HepG2 (cell line): ENCODE data around the gene CDC6. TPM values are rescaled to one million over a fixed set of nuclear protein-coding genes. Genes with fewer than 3 reads are reported as not detected.

ENCODE experiments used
- ATAC-seq: fragments of 200-7000 bp; cut with Tn5 transposase; 3 replicates; pipeline ENCODE4 v1.9.1; 2020; ENCODE audit warnings: mild to moderate bottlenecking, moderate library complexity
- BruUV-seq: library from RNA; stranded (reverse); fragments of 400-500 nt; replicated peaks from 2 replicates; lab custom pipeline; 2021; lab: Mats Ljungman, UMichigan
- CTCF ChIA-PET: fragments of 300-600 bp; formaldehyde crosslinking; extraction: SDS; loops from one replicate; lab custom pipeline; 2021; ENCODE audit warnings: low total read pairs, inconsistent platforms, low intra/inter-chr PET ratio; lab: Yijun Ruan, JAX
- POLR2A ChIA-PET: fragments of 350-600 bp; sonication (Branson Sonifier 250); formaldehyde crosslinking; loops from one replicate; lab custom pipeline; 2020; ENCODE audit warnings: antibody characterized with exemption, inconsistent platforms; lab: Yijun Ruan, JAX
- DNase-seq: peaks from one replicate; pipeline ENCODE4 v3.0.0-alpha.2; 2015; ENCODE audit warnings: low spot score
- FAIRE-seq: peaks from 3 replicates; lab custom pipeline; 2011; peaks lifted over from hg19 to GRCh38; lab: Jason Lieb, UNC
- H2AFZ ChIP-seq: one replicate; pipeline ENCODE4 v1.6.1; 2011; ENCODE audit warnings: low read length, inconsistent platforms
- H3K27ac ChIP-seq: fragments of 300-600 bp; 3 replicates; pipeline ENCODE4 v1.8.0; 2011; ENCODE audit warnings: mixed run types, mild to moderate bottlenecking, mixed read lengths, low read length, inconsistent platforms; ENCODE audit not compliant: insufficient read depth; ENCODE audit errors: extremely low read length
- H3K27me3 ChIP-seq, 2 experiments: fragments of 200-600 bp in 1 of 2; 2 replicates in 1 of 2; 3 replicates in 1 of 2; pipeline versions ENCODE4 v1.6.0 to v1.8.0; 2011; ENCODE audit warnings: low read length in 2 of 2, mild to moderate bottlenecking in 2 of 2, moderate library complexity in 2 of 2, inconsistent platforms in 1 of 2; ENCODE audit not compliant: insufficient read depth in 2 of 2, control insufficient read depth in 1 of 2
- H3K36me3 ChIP-seq, 2 experiments: fragments of 200-600 bp in 1 of 2; replicated peaks in 1 of 2; 2 replicates in 1 of 2; 3 replicates in 1 of 2; pipeline versions ENCODE4 v1.5.1 to v1.8.0; 2011; ENCODE audit warnings: low read length in 2 of 2, inconsistent platforms in 1 of 2; ENCODE audit not compliant: insufficient read depth in 2 of 2, control insufficient read depth in 1 of 2
- H3K4me1 ChIP-seq: 2 replicates; pipeline ENCODE4 v1.5.1; 2012; ENCODE audit warnings: low read length, inconsistent platforms; ENCODE audit not compliant: insufficient read depth
- H3K4me2 ChIP-seq: 2 replicates; pipeline ENCODE4 v1.6.0; 2011; ENCODE audit warnings: low read depth, low read length, inconsistent platforms
- H3K4me3 ChIP-seq, 3 experiments: fragments of 200-600 bp in 1 of 3; sonication (generic), shearing (Covaris generic) in 1 of 3; replicated peaks in 1 of 3; 2 replicates each; pipeline ENCODE4 v1.5.1; 2011 to 2016; ENCODE audit warnings: low read length in 3 of 3, inconsistent platforms in 2 of 3, low read depth in 2 of 3, mild to moderate bottlenecking in 2 of 3, control low read depth in 1 of 3, mixed read lengths in 1 of 3; ENCODE audit not compliant: insufficient read depth in 1 of 3
- H3K79me2 ChIP-seq: one replicate; pipeline ENCODE4 v1.6.1; 2011; ENCODE audit warnings: low read length, inconsistent platforms; ENCODE audit not compliant: insufficient read depth
- H3K9ac ChIP-seq: 2 replicates; pipeline ENCODE4 v1.6.0; 2011; ENCODE audit warnings: mild to moderate bottlenecking, low read depth, low read length, inconsistent platforms; ENCODE audit not compliant: insufficient read depth
- H3K9me3 ChIP-seq: 2 replicates; pipeline ENCODE4 v1.5.1; 2012; ENCODE audit warnings: mild to moderate bottlenecking, low read length
- H4K20me1 ChIP-seq: 2 replicates; pipeline ENCODE4 v1.6.0; 2011; ENCODE audit warnings: inconsistent platforms, mild to moderate bottlenecking, low read length, moderate library complexity; ENCODE audit not compliant: insufficient read depth
- HMG20B ChIP-seq: conservative IDR thresholded peaks from 2 replicates; pipeline ENCODE4 v1.6.1; 2016; ENCODE audit warnings: missing genetic modification reagents, missing compliant biosample characterization
- HNRNPH1 ChIP-seq: fragments of 200-400 bp; formaldehyde crosslinking; optimal IDR thresholded peaks from 2 replicates; pipeline ENCODE3; 2017; ENCODE audit warnings: mild to moderate bottlenecking, low read depth, low read length
- KDM5B ChIP-seq: sonication (generic); formaldehyde crosslinking; IDR thresholded peaks from 2 replicates; pipeline ENCODE4 v1.4.0; 2020; ENCODE audit warnings: missing genetic modification reagents, mild to moderate bottlenecking, borderline replicate concordance
- NONO ChIP-seq, 2 experiments: fragments of 450-650 bp in 1 of 2; sonication (generic) in 1 of 2; formaldehyde crosslinking in 1 of 2; IDR thresholded peaks in 1 of 2; conservative IDR thresholded peaks in 1 of 2; 2 replicates each; pipeline versions ENCODE4 v1.6.1 to v1.8.0; 2017 to 2022; ENCODE audit warnings: mild to moderate bottlenecking in 1 of 2, missing genetic modification reagents in 1 of 2, moderate library complexity in 1 of 2
- PAF1 ChIP-seq: IDR thresholded peaks from 2 replicates; pipeline ENCODE4 v1.6.1; 2016; ENCODE audit warnings: missing genetic modification reagents, missing compliant biosample characterization
- SETDB1 ChIP-seq: sonication (generic); formaldehyde crosslinking; IDR thresholded peaks from 2 replicates; pipeline ENCODE4 v1.5.1; 2020; ENCODE audit warnings: missing genetic modification reagents, mild to moderate bottlenecking, borderline replicate concordance
- SOX5 ChIP-seq: IDR thresholded peaks from 2 replicates; pipeline ENCODE4 v1.6.1; 2016; ENCODE audit warnings: borderline replicate concordance
- TEAD3 ChIP-seq: optimal IDR thresholded peaks from 2 replicates; pipeline ENCODE3; 2016; ENCODE audit warnings: borderline replicate concordance
- ZFP82 ChIP-seq: sonication (generic); formaldehyde crosslinking; IDR thresholded peaks from 2 replicates; pipeline ENCODE4 v1.5.1; 2020; ENCODE audit warnings: mild to moderate bottlenecking, missing genetic modification reagents, borderline replicate concordance
- ZFX ChIP-seq: sonication (generic); formaldehyde crosslinking; IDR thresholded peaks from 2 replicates; pipeline ENCODE4 v1.4.0; 2020; ENCODE audit warnings: mild to moderate bottlenecking, low read depth, missing genetic modification reagents, moderate library complexity
- ZNF180 ChIP-seq: sonication (generic); formaldehyde crosslinking; IDR thresholded peaks from 2 replicates; pipeline ENCODE4 v1.4.0; 2020; ENCODE audit warnings: low read depth, missing genetic modification reagents, borderline replicate concordance
- ZNF318 ChIP-seq: sonication (generic); formaldehyde crosslinking; IDR thresholded peaks from 2 replicates; pipeline ENCODE4 v1.4.0; 2020; ENCODE audit warnings: mild to moderate bottlenecking, missing genetic modification reagents
- ZNF597 ChIP-seq: sonication (generic); formaldehyde crosslinking; IDR thresholded peaks from 2 replicates; pipeline ENCODE4 v1.5.0; 2020; ENCODE audit warnings: missing genetic modification reagents
- ZNF629 ChIP-seq: sonication (generic); formaldehyde crosslinking; conservative IDR thresholded peaks from 2 replicates; pipeline ENCODE4 v1.5.0; 2020; ENCODE audit warnings: missing genetic modification reagents
- whole genome bisulfite sequencing: methylation state at CpG from one replicate; pipeline ENCODE4 v1.1.6; 2017; ENCODE audit warnings: low lambda C conversion rate; 5-methylcytosine and 5-hydroxymethylcytosine counted together
- in situ Hi-C: cut with HindIII; loops from 2 replicates; pipeline ENCODE4 v1.10.0; 2017; ENCODE audit warnings: low pct_unique_long_range_greater_than_20kb; ENCODE audit not compliant: extremely low pct_ligation_motif_present
- intact Hi-C: fragments of 100-400 bp; cut with micrococcal nuclease; formaldehyde crosslinking; loops from one replicate; pipeline ENCODE4 v1.10.0; 2022; ENCODE audit not compliant: unreplicated experiment
- polyA plus RNA-seq, 8 experiments: library from polyadenylated mRNA; depleted of rRNA in 3 of 8; stranded (reverse) in 7 of 8; unstranded in 1 of 8; fragments of >200 nt; fragmentation: Illumina TruSeq in 4 of 8; extraction: Trizol in 4 of 8; gene quantifications; 2 replicates each; pipeline versions ENCODE4 v1.2.1 to v1.2.3, GENCODE V29; 2011 to 2016; ENCODE audit warnings: low read depth in 4 of 8, missing spikeins in 1 of 8, mixed read lengths in 1 of 8; ENCODE audit not compliant: insufficient read depth in 1 of 8
- total RNA-seq, 5 experiments: library from RNA; depleted of rRNA; stranded (reverse); fragments of >200 nt; fragmentation: Illumina TruSeq; extraction: Trizol; gene quantifications; 2 replicates each; pipeline ENCODE4 v1.2.3, GENCODE V29; 2016; ENCODE audit warnings: low read depth in 1 of 5

CDC6 gene
- total and polyA plus RNA-seq, 2 of the 13 experiments (the other 11 are each of a cell fraction or from before 2014, with no cell fraction given), result 17.4 to 114 TPM

GRCh38 chr17:40326832-40327199 is 39.1 kb downstream of the CDC6 start (continued):
- no peak for TF ChIP-seq SOX5 (CRISPR knock-in tag)
- peak; percentile 42; the same call in 1 of the 2 replicates for TF ChIP-seq ZFX (CRISPR knock-in tag)
- TF ChIP-seq ZNF597 (CRISPR knock-in tag), result no peak
- no peak for TF ChIP-seq TEAD3 (CRISPR knock-in tag)
- peak; percentile 76; the same call in 1 of the 2 replicates for TF ChIP-seq HMG20B (CRISPR knock-in tag)
- TF ChIP-seq ZFP82 (CRISPR knock-in tag), result no peak

- intact Hi-C loops, result no loop called here
- DNase-seq (no peak), FAIRE-seq (no peak), ATAC-seq (no peak; the same call in 2 of the 3 replicates)
- H3K9ac ChIP-seq, result no peak overlapping the region
- H2AFZ ChIP-seq, result no peak overlapping the region
- no TSS peak for BruUV-seq
- no peak overlapping the region for H3K4me3 ChIP-seq
- in situ Hi-C loops, result no loop called here
- H3K27me3 ChIP-seq, result no peaks in the 10 kb centered on the region
- H3K4me1 ChIP-seq, result peaks cover 81% of the 10 kb centered on the region
- 95% methylated on average over 2 of the region's 4 CpGs for WGBS
- ChIA-PET CTCF (interaction anchor here (0.6 kb wide), 1 partner anchor 175 kb away, joined by 3 read pairs; no protein-coding TSS in a partner anchor), POLR2A (interaction anchor here (1.1 to 5.3 kb wide), 6 partner anchors 8 to 28 kb away, joined by 3 to 48 read pairs (median 4); no protein-coding TSS in a partner anchor)
- peaks cover 0 to 6% of the 10 kb centered on the region in 2 experiments; a peak in 1 of 5 replicates for H3K36me3 ChIP-seq
- peak overlapping the region; percentile 52; the same call in 1 of the 2 replicates for H3K4me2 ChIP-seq
- H3K27ac ChIP-seq, result no peak overlapping the region
- no peaks in the 10 kb centered on the region for H3K9me3 ChIP-seq
- H4K20me1 ChIP-seq, result peaks cover 37% of the 10 kb centered on the region
- H3K79me2 ChIP-seq, result peaks cover 24% of the 10 kb centered on the region
- peak; percentile 23; the same call in 1 of the 2 replicates for TF ChIP-seq KDM5B
- no peak for TF ChIP-seq HNRNPH1
- TF ChIP-seq ZNF180, result no peak
- TF ChIP-seq ZNF318, result no peak
- no peak for TF ChIP-seq NONO (IDR thresholded peaks at IDR 0.05)
- TF ChIP-seq NONO (CRISPR knock-in tag; conservative IDR thresholded peaks at IDR 0.05), result no peak
- TF ChIP-seq PAF1 (CRISPR knock-in tag), result no peak
- no peak for TF ChIP-seq SETDB1 (CRISPR knock-in tag)
- TF ChIP-seq ZNF629 (CRISPR knock-in tag), result no peak
These were observed 39.6 kb downstream of the CDC6 start for GRCh38 chr17:40327244-40327729.
